SHP77 (cell line): Measurements from ENCODE around the gene YLPM1.
"Not testable (repeated sequence)": the region's sequence is repeated elsewhere in the genome, so short reads cannot be mapped to it uniquely, and the experiment has no call there.

Source experiments
- DNase-seq, 2 experiments: peaks; one replicate each; lab custom pipeline; 2025; lab: John Stamatoyannopoulos, UW

The YLPM1 gene

GRCh38 chr14:74762917-74763802, at the start of gene YLPM1:
Gene YLPM1 (plus strand): TSS chr14:74763316. CDS start chr14:74763490, 174 bp downstream.
- peak; percentile 92 to 94 for DNase-seq

GRCh38 chr14:74713395-74713735, 49.8 kb upstream of the YLPM1 start:
- DNase-seq = no peak

GRCh38 chr14:74720526-74720925, 42.6 kb upstream of the YLPM1 start:
- no peak for DNase-seq

GRCh38 chr14:74723134-74723533, 40.0 kb upstream of the YLPM1 start:
- DNase-seq = no peak

GRCh38 chr14:74732387-74732786, 30.7 kb upstream of the YLPM1 start:
- no peak for DNase-seq

GRCh38 chr14:74733221-74733620, 29.9 kb upstream of the YLPM1 start:
- no peak for DNase-seq

GRCh38 chr14:74735125-74735524, 28.0 kb upstream of the YLPM1 start:
- DNase-seq = no peak

GRCh38 chr14:74737753-74738325, 25.3 kb upstream of the YLPM1 start:
- no peak for DNase-seq

GRCh38 chr14:74739293-74740030, 23.7 kb upstream of the YLPM1 start:
- DNase-seq = no peak

- DNase-seq = no peak
These were observed 15.9 kb upstream of the YLPM1 start for GRCh38 chr14:74747237-74747636.

- no peak for DNase-seq
These were observed 9.0 kb upstream of the YLPM1 start for GRCh38 chr14:74754157-74754556.

GRCh38 chr14:74754899-74755298, 8.2 kb upstream of the YLPM1 start:
- no peak for DNase-seq

- DNase-seq = no peak
These were observed 6.8 kb upstream of the YLPM1 start for GRCh38 chr14:74756326-74756725.

GRCh38 chr14:74758505-74758904, 4.6 kb upstream of the YLPM1 start:
- not testable (repeated sequence) for DNase-seq

GRCh38 chr14:74763803-74764531, 851 bp downstream of the YLPM1 start:
- DNase-seq = no peak

- no peak for DNase-seq
These were observed 2.6 kb downstream of the YLPM1 start for GRCh38 chr14:74765721-74766120.

GRCh38 chr14:74771399-74771798, 8.3 kb downstream of the YLPM1 start:
- no peak for DNase-seq

GRCh38 chr14:74784634-74785033, 21.5 kb downstream of the YLPM1 start:
- no peak for DNase-seq

- DNase-seq = no peak
These were observed 22.0 kb downstream of the YLPM1 start for GRCh38 chr14:74785056-74785613.

GRCh38 chr14:74786796-74787315, 23.7 kb downstream of the YLPM1 start:
- no peak for DNase-seq

GRCh38 chr14:74792249-74793039, 29.3 kb downstream of the YLPM1 start:
- DNase-seq = no peak
